ENCODE measurements around the gene SCFD2. TPM values are rescaled to one million over a fixed set of nuclear protein-coding genes. Genes with fewer than 3 reads are reported as not detected.

Gene SCFD2
- total and polyA plus RNA-seq, 7 donors, result 3.7 to 16.6 (median 10.7) TPM

DNA sequence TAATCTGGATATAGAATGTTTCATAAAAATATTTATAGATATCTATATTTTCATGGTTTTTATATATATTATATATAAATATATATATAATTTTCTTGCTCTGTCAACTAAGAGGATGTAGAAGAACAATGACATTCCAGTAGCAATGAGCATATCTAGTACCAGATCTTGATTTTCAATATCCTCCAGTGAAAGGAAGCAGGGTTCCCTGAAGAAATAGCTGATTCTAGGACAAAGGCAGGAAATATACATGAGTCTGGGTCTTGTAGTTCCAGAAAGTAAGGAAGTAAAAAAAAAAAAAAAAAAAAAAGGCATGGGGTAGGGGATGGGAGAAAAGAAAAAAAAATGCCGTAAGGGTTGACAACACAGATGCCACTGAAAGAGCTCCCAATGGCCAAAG lies 262.4 kb downstream of the SCFD2 start:
- intact Hi-C loops (cut with DNase I), result no loop called here
- WGBS, 2 donors, result 96 to 100% methylated on average over 1 of the region's 1 CpG
- no peak for DNase-seq
- H3K4me3 ChIP-seq, result no peak overlapping the region
- no peaks in the 10 kb centered on the region for H3K9me3 ChIP-seq
- no peak overlapping the region for H3K27ac ChIP-seq
- H3K27me3 ChIP-seq, result no peaks in the 10 kb centered on the region
- TF ChIP-seq CTCF (IDR thresholded peaks at IDR 0.05), result no peak
- no peak for TF ChIP-seq POLR2AphosphoS5 (IDR thresholded peaks at IDR 0.05)
- no peak for TF ChIP-seq POLR2A (IDR thresholded peaks at IDR 0.05)
- TF ChIP-seq EP300 (IDR thresholded peaks at IDR 0.05), result no peak
- H3K36me3 ChIP-seq, result no peaks in the 10 kb centered on the region
- peaks cover 0 to 9% (median 0%) of the 10 kb centered on the region in 4 donors for H3K4me1 ChIP-seq

- no peak for DNase-seq
- no peak for TF ChIP-seq POLR2A (IDR thresholded peaks at IDR 0.05)
- no peak for TF ChIP-seq CTCF (IDR thresholded peaks at IDR 0.05)
- no peak for TF ChIP-seq POLR2AphosphoS5 (IDR thresholded peaks at IDR 0.05)
- no peak for TF ChIP-seq EP300 (IDR thresholded peaks at IDR 0.05)
- intact Hi-C loops (cut with DNase I), result no loop called here
- peaks cover 0 to 9% (median 0%) of the 10 kb centered on the region in 4 donors for H3K4me1 ChIP-seq
- no peaks in the 10 kb centered on the region for H3K9me3 ChIP-seq
- H3K27ac ChIP-seq, result no peak overlapping the region
- H3K36me3 ChIP-seq, result no peaks in the 10 kb centered on the region
- no peaks in the 10 kb centered on the region for H3K27me3 ChIP-seq
- H3K4me3 ChIP-seq, result no peak overlapping the region
These were observed 264.7 kb downstream of the SCFD2 start for GRCh38 chr4:53101191-53101581.

DNA sequence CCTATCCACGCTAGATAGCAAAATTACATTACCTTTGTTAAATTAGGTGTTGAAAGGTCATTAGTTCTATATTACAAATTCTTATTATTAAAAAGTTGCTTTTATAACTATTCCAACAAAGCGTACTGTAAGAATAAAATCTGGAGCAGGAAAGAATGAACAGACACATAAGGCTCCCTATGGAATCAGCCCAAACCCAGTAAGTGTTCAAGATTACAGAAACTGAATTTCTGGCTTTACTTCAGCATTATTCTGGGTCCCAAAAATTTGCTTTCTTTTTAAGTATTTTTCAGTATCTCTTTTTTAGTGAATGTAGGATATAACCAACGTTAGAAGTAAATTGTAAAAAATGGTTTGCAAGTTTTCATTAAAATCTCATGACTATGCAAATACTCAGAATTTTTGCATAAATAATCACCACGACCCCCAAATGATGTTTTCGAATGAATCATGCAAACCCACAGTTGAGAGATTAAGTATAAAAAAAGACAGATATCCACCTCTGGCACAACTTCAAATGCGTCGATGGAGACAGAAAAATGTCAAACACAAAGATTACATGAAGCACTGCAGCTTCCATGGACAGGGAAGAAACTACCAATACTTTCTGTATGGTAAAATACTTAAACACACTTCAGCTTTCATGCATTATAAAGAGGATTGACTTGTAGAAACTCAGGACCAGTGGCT lies 265.2 kb downstream of the SCFD2 start:
- no peak overlapping the region for H3K4me3 ChIP-seq
- TF ChIP-seq EP300 (IDR thresholded peaks at IDR 0.05) (no peak), POLR2A (IDR thresholded peaks at IDR 0.05) (no peak), CTCF (IDR thresholded peaks at IDR 0.05) (no peak), POLR2AphosphoS5 (IDR thresholded peaks at IDR 0.05) (no peak)

GRCh38 chr4:53098681-53099121 lies 267.2 kb downstream of the SCFD2 start:
- Histone ChIP-seq H3K9me3 (no peaks in the 10 kb centered on the region), H3K36me3 (no peaks in the 10 kb centered on the region), H3K27me3 (no peaks in the 10 kb centered on the region), H3K4me3 (no peak overlapping the region), H3K4me1 (peaks cover 0 to 9% (median 0%) of the 10 kb centered on the region in 4 donors), H3K27ac (no peak overlapping the region)
- TF ChIP-seq CTCF (IDR thresholded peaks at IDR 0.05) (no peak), POLR2A (IDR thresholded peaks at IDR 0.05) (no peak), POLR2AphosphoS5 (IDR thresholded peaks at IDR 0.05) (no peak), EP300 (IDR thresholded peaks at IDR 0.05) (no peak)
- WGBS, 2 donors, result 67 to 93% methylated on average over 2 of the region's 2 CpGs
- DNase-seq, result no peak
- intact Hi-C loops (cut with DNase I), result no loop called here

More for the DNA sequence above, 265.2 kb downstream of the SCFD2 start:
- Histone ChIP-seq H3K4me1 (peaks cover 0 to 9% (median 0%) of the 10 kb centered on the region in 4 donors), H3K9me3 (no peaks in the 10 kb centered on the region), H3K36me3 (no peaks in the 10 kb centered on the region), H3K27ac (no peak overlapping the region), H3K27me3 (no peaks in the 10 kb centered on the region)
- DNase-seq, result no peak
- intact Hi-C loops (cut with DNase I), result no loop called here
- WGBS, 2 donors, result 76 to 87% methylated on average over 7 of the region's 7 CpGs

- no peak for TF ChIP-seq POLR2A (IDR thresholded peaks at IDR 0.05)
- no peak for DNase-seq
- Histone ChIP-seq H3K9me3 (no peaks in the 10 kb centered on the region), H3K27me3 (no peaks in the 10 kb centered on the region), H3K4me3 (no peak overlapping the region), H3K27ac (no peak overlapping the region), H3K4me1 (no peaks in the 10 kb centered on the region), H3K36me3 (no peaks in the 10 kb centered on the region)
- WGBS, 2 donors, result 94 to 95% methylated on average over 1 of the region's 1 CpG
- intact Hi-C loops (cut with DNase I), result no loop called here
These were observed 271.8 kb downstream of the SCFD2 start for GRCh38 chr4:53094040-53094439.

Measured in sigmoid colon (tissue), 7 donors.